ENCODE results near the gene OS9. TPM values are rescaled to one million over a fixed set of nuclear protein-coding genes. Genes with fewer than 3 reads are reported as not detected.

Gene OS9
- total and polyA plus RNA-seq, 9 of the 15 experiments (the other 6 are each of a cell fraction or from before 2014, with no cell fraction given), result 4.6 to 105 (median 89.5) TPM

DNA sequence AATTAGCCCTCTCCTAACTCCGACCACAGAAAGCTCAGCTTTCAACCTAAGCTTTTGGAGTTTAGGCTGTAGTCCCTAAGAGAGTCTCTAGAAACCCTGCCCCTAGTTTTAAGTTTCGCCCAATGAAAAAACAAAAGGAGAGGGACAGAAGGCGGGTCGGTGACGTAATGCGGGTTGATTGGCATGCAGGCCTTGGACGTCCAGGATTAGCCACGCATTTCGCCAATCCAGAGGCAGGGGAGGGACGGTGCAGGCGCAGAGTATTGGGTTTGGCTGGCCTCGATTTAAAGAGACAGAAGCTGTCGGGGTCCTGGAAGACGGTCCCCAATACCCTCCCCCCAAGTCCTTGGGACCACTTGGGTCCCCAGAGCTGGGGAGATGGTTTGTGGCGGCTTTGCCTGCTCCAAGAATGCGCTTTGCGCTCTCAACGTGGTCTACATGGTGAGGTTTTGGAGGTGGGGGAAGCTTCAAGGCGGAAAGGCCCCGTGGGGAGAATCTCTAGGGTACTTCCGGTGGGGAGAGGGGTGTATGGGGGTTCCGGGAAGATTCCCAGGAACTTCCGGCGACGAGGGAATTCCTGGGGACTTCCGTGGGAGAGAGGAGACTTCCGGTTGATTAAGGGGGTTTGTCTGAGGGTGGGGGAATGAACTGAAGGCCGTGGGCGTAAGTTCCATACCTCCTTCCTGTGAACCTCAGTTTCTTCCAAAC lies 51.0 kb downstream of the OS9 start, which contains the start of gene TSPAN31 (continued):
- TF ChIP-seq ZNF41 (CRISPR knock-in tag; conservative IDR thresholded peaks at IDR 0.05) (no peak), KAT2B (IDR thresholded peaks at IDR 0.05; ENCODE audit: low read depth, low read length) (no peak), STAT5A (IDR thresholded peaks at IDR 0.05; ENCODE audit: borderline replicate concordance, low read length) (no peak), KDM2B (CRISPR knock-in tag; IDR thresholded peaks at IDR 0.05) (no peak), TAF7 (tag; IDR thresholded peaks at IDR 0.05) (no peak), HEY1 (CRISPR knock-in tag; IDR thresholded peaks at IDR 0.05; ENCODE audit: borderline replicate concordance) (no peak; the same call in 1 of the 2 replicates), POLR2AphosphoS2 (IDR thresholded peaks at IDR 0.05; ENCODE audit: low read length) (no peak), SMARCC2 (IDR thresholded peaks at IDR 0.05; ENCODE audit: low read depth) (no peak), BCOR (IDR thresholded peaks at IDR 0.05) (no peak), ZSCAN32 (CRISPR knock-in tag; IDR thresholded peaks at IDR 0.05) (peak; percentile 3; the same call in 1 of the 2 replicates), MCM5 (IDR thresholded peaks at IDR 0.05; ENCODE audit: low read depth) (no peak), ZNF224 (CRISPR knock-in tag; IDR thresholded peaks at IDR 0.05) (no peak), HNRNPK (IDR thresholded peaks at IDR 0.05; ENCODE audit: low read depth, low read length, poor library complexity, severe bottlenecking) (no peak), ARID1B (IDR thresholded peaks at IDR 0.05) (no peak)
- TF ChIP-seq, protein P1, sequence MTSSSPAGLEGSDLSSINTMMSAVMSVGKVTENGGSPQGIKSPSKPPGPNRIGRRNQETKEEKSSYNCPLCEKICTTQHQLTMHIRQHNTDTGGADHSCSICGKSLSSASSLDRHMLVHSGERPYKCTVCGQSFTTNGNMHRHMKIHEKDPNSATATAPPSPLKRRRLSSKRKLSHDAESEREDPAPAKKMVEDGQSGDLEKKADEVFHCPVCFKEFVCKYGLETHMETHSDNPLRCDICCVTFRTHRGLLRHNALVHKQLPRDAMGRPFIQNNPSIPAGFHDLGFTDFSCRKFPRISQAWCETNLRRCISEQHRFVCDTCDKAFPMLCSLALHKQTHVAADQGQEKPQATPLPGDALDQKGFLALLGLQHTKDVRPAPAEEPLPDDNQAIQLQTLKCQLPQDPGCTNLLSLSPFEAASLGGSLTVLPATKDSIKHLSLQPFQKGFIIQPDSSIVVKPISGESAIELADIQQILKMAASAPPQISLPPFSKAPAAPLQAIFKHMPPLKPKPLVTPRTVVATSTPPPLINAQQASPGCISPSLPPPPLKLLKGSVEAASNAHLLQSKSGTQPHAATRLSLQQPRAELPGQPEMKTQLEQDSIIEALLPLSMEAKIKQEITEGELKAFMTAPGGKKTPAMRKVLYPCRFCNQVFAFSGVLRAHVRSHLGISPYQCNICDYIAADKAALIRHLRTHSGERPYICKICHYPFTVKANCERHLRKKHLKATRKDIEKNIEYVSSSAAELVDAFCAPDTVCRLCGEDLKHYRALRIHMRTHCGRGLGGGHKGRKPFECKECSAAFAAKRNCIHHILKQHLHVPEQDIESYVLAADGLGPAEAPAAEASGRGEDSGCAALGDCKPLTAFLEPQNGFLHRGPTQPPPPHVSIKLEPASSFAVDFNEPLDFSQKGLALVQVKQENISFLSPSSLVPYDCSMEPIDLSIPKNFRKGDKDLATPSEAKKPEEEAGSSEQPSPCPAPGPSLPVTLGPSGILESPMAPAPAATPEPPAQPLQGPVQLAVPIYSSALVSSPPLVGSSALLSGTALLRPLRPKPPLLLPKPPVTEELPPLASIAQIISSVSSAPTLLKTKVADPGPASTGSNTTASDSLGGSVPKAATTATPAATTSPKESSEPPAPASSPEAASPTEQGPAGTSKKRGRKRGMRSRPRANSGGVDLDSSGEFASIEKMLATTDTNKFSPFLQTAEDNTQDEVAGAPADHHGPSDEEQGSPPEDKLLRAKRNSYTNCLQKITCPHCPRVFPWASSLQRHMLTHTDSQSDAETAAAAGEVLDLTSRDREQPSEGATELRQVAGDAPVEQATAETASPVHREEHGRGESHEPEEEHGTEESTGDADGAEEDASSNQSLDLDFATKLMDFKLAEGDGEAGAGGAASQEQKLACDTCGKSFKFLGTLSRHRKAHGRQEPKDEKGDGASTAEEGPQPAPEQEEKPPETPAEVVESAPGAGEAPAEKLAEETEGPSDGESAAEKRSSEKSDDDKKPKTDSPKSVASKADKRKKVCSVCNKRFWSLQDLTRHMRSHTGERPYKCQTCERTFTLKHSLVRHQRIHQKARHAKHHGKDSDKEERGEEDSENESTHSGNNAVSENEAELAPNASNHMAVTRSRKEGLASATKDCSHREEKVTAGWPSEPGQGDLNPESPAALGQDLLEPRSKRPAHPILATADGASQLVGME (CRISPR knock-in tag; IDR thresholded peaks at IDR 0.05), result no peak
- TF ChIP-seq, protein P2, sequence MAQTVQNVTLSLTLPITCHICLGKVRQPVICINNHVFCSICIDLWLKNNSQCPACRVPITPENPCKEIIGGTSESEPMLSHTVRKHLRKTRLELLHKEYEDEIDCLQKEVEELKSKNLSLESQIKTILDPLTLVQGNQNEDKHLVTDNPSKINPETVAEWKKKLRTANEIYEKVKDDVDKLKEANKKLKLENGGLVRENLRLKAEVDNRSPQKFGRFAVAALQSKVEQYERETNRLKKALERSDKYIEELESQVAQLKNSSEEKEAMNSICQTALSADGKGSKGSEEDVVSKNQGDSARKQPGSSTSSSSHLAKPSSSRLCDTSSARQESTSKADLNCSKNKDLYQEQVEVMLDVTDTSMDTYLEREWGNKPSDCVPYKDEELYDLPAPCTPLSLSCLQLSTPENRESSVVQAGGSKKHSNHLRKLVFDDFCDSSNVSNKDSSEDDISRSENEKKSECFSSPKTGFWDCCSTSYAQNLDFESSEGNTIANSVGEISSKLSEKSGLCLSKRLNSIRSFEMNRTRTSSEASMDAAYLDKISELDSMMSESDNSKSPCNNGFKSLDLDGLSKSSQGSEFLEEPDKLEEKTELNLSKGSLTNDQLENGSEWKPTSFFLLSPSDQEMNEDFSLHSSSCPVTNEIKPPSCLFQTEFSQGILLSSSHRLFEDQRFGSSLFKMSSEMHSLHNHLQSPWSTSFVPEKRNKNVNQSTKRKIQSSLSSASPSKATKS (CRISPR knock-in tag; IDR thresholded peaks at IDR 0.05), result no peak
- TF ChIP-seq, protein P3, sequence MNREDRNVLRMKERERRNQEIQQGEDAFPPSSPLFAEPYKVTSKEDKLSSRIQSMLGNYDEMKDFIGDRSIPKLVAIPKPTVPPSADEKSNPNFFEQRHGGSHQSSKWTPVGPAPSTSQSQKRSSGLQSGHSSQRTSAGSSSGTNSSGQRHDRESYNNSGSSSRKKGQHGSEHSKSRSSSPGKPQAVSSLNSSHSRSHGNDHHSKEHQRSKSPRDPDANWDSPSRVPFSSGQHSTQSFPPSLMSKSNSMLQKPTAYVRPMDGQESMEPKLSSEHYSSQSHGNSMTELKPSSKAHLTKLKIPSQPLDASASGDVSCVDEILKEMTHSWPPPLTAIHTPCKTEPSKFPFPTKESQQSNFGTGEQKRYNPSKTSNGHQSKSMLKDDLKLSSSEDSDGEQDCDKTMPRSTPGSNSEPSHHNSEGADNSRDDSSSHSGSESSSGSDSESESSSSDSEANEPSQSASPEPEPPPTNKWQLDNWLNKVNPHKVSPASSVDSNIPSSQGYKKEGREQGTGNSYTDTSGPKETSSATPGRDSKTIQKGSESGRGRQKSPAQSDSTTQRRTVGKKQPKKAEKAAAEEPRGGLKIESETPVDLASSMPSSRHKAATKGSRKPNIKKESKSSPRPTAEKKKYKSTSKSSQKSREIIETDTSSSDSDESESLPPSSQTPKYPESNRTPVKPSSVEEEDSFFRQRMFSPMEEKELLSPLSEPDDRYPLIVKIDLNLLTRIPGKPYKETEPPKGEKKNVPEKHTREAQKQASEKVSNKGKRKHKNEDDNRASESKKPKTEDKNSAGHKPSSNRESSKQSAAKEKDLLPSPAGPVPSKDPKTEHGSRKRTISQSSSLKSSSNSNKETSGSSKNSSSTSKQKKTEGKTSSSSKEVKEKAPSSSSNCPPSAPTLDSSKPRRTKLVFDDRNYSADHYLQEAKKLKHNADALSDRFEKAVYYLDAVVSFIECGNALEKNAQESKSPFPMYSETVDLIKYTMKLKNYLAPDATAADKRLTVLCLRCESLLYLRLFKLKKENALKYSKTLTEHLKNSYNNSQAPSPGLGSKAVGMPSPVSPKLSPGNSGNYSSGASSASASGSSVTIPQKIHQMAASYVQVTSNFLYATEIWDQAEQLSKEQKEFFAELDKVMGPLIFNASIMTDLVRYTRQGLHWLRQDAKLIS (CRISPR knock-in tag; IDR thresholded peaks at IDR 0.05), result no peak; the same call in 1 of the 2 replicates
